K562 (cell line): ENCODE data around the gene EIF3J. TPM values are rescaled to one million over a fixed set of nuclear protein-coding genes. Genes with fewer than 3 reads are reported as not detected.

ENCODE experiments used
- ATF6 ChIP-seq: sonication (generic); formaldehyde crosslinking; IDR thresholded peaks from 2 replicates; pipeline ENCODE4 v1.4.0; 2020; ENCODE audit warnings: mild to moderate bottlenecking, missing genetic modification reagents
- E2F8 ChIP-seq: fragments of 450-650 bp; IDR thresholded peaks from 2 replicates; pipeline ENCODE4 v1.7.1; 2018; ENCODE audit warnings: mild to moderate bottlenecking, low read depth; ENCODE audit not compliant: partially characterized antibody
- FOXA1 ChIP-seq: fragments of 450-650 bp; IDR thresholded peaks from 2 replicates; pipeline ENCODE4 v1.6.1; 2016; ENCODE audit warnings: mild to moderate bottlenecking, borderline replicate concordance
- FOXO4 ChIP-seq: fragments of 450-650 bp; formaldehyde crosslinking; IDR thresholded peaks from 2 replicates; pipeline ENCODE4 v1.4.0; 2020; ENCODE audit warnings: mild to moderate bottlenecking, moderate library complexity
- HINFP ChIP-seq: fragments of 450-650 bp; conservative IDR thresholded peaks from 2 replicates; pipeline ENCODE4 v1.6.1; 2016; ENCODE audit warnings: missing genetic modification characterization, low read depth, mild to moderate bottlenecking, control low read depth, missing compliant biosample characterization
- HNRNPH1 ChIP-seq: fragments of 200-400 bp; formaldehyde crosslinking; optimal IDR thresholded peaks from 2 replicates; pipeline ENCODE3; 2017; ENCODE audit warnings: low read depth, mild to moderate bottlenecking, low read length, moderate library complexity
- HNRNPK ChIP-seq: fragments of 200-400 bp; formaldehyde crosslinking; IDR thresholded peaks from one replicate; pipeline ENCODE4 v1.6.1; 2018; ENCODE audit warnings: mild to moderate bottlenecking, low read depth, low read length; ENCODE audit not compliant: poor library complexity, severe bottlenecking
- PHB2 ChIP-seq: fragments of 450-650 bp; IDR thresholded peaks from 2 replicates; pipeline ENCODE4 v1.6.1; 2017; ENCODE audit warnings: low read depth
- POLR2B ChIP-seq: fragments of 450-650 bp; IDR thresholded peaks from 2 replicates; pipeline ENCODE4 v1.6.1; 2018; ENCODE audit warnings: low read depth; ENCODE audit not compliant: partially characterized antibody
- RAD51 ChIP-seq: fragments of 450-650 bp; IDR thresholded peaks from 2 replicates; pipeline ENCODE4 v1.7.1; 2016; ENCODE audit warnings: low read depth, mild to moderate bottlenecking, borderline replicate concordance
- TEAD1 ChIP-seq, 2 experiments: fragments of 450-650 bp in 1 of 2; sonication (generic) in 1 of 2; formaldehyde crosslinking; IDR thresholded peaks; 2 replicates each; pipeline versions ENCODE4 v1.4.0 to v1.8.0; 2020 to 2022; ENCODE audit warnings: mild to moderate bottlenecking in 2 of 2, missing genetic modification reagents in 1 of 2
- ZBTB7A ChIP-seq: IDR thresholded peaks from 2 replicates; pipeline ENCODE4 v1.6.1; 2011; ENCODE audit warnings: low read depth, mild to moderate bottlenecking, low read length, moderate library complexity, borderline replicate concordance; ENCODE audit not compliant: control insufficient read depth
- ZNF140 ChIP-seq: fragments of 250-450 bp; sonication (Bioruptor Pico); IDR thresholded peaks from 2 replicates; pipeline ENCODE4 v1.8.0; 2021; ENCODE audit warnings: moderate library complexity, mild to moderate bottlenecking, inconsistent platforms
- polyA plus RNA-seq, 8 experiments: library from polyadenylated mRNA; depleted of rRNA in 4 of 8; stranded (reverse) in 5 of 8; unstranded in 3 of 8; fragments of >200 nt; fragmentation: Nextera tagmentation in 2 of 8; fragmentation: Illumina TruSeq in 1 of 8; extraction: Ambion mirVana in 2 of 8; extraction: Trizol in 1 of 8; gene quantifications; 2 replicates each; pipeline versions ENCODE4 v1.2.1 to v1.2.3, GENCODE V29; 2011 to 2014; ENCODE audit warnings: inconsistent platforms in 1 of 8, missing spikeins in 1 of 8
- total RNA-seq, 7 experiments: library from RNA; depleted of rRNA in 6 of 7; stranded (reverse); fragments of >200 nt in 6 of 7; fragmentation: Illumina TruSeq in 2 of 7; extraction: Trizol in 2 of 7; gene quantifications; 2 replicates each; pipeline versions ENCODE4 v1.2.1 to v1.2.3, GENCODE V29; 2011 to 2021; ENCODE audit warnings: low replicate concordance in 1 of 7

The EIF3J gene
- total and polyA plus RNA-seq, 9 of the 15 experiments (the other 6 are each of a cell fraction or from before 2014, with no cell fraction given), result 44.2 to 217 (median 151) TPM

- no peak for TF ChIP-seq RAD51
- TF ChIP-seq FOXO4 (CRISPR knock-in tag), result no peak
- TF ChIP-seq HINFP (tag), result no peak
- no peak for TF ChIP-seq FOXA1
- peak; percentile 25 for TF ChIP-seq POLR2B
- no peak for TF ChIP-seq ZBTB7A
- no peak for TF ChIP-seq HNRNPK
- no peak for TF ChIP-seq PHB2
- no peak for TF ChIP-seq TEAD1 (CRISPR knock-in tag; IDR thresholded peaks at IDR 0.05)
- no peak for TF ChIP-seq HNRNPH1
- peak; percentile 20 for TF ChIP-seq E2F8
- no peak for TF ChIP-seq ZNF140 (CRISPR knock-in tag)
- no peak for TF ChIP-seq ATF6 (CRISPR knock-in tag)
These were observed 28.6 kb downstream of the EIF3J start (continued) for GRCh38 chr15:44565387-44566154.
